Neural cell (in vitro differentiated cells): ENCODE results near the gene CENPL.

Experiments used
- CTCF ChIP-seq: fragments of 450-650 bp; IDR thresholded peaks from 2 replicates; pipeline ENCODE4 v1.5.1; 2014; ENCODE audit warnings: antibody characterized with exemption, mild to moderate bottlenecking, moderate library complexity; ENCODE audit not compliant: poor library complexity, severe bottlenecking
- EP300 ChIP-seq: fragments of 450-650 bp; conservative IDR thresholded peaks from 2 replicates; pipeline ENCODE4 v1.6.1; 2014; ENCODE audit warnings: antibody characterized with exemption, mild to moderate bottlenecking, moderate library complexity; ENCODE audit not compliant: poor library complexity, severe bottlenecking
- EZH2 ChIP-seq: fragments of 200-600, 300-800 bp; shearing (Covaris generic), sonication (generic); IDR thresholded peaks from 2 replicates; pipeline ENCODE4 v1.6.1; 2014; ENCODE audit warnings: antibody characterized with exemption, low read length, borderline replicate concordance, mild to moderate bottlenecking; ENCODE audit not compliant: insufficient read depth, poor library complexity, severe bottlenecking
- POLR2AphosphoS5 ChIP-seq: IDR thresholded peaks from 2 replicates; pipeline ENCODE4 v1.6.1; 2012
- RAD21 ChIP-seq: fragments of 450-650 bp; conservative IDR thresholded peaks from 2 replicates; pipeline ENCODE4 v1.6.1; 2014; ENCODE audit warnings: antibody characterized with exemption, mild to moderate bottlenecking, moderate library complexity

GRCh38 chr1:173818459-173818858, 6.2 kb downstream of the CENPL start:
- TF ChIP-seq RAD21 (no peak), CTCF (no peak), EP300 (no peak), EZH2 (no peak), POLR2AphosphoS5 (no peak)
